ENCODE results near the gene DOHH. TPM values are rescaled to one million over a fixed set of nuclear protein-coding genes. Genes with fewer than 3 reads are reported as not detected.

The DOHH gene
- total and polyA plus RNA-seq, 4 donors: 7.8 to 21.5 (median 19.3) TPM

- ATAC-seq (ENCODE audit: insufficient read depth, low FRiP score) (no peak), DNase-seq (no peak)
- Histone ChIP-seq H3K9ac (ENCODE audit: insufficient read depth in 1 of 2, low read length in 2 of 2) (no peak overlapping the region), H3K9me3 (ENCODE audit: control insufficient read depth in 4 of 4, insufficient read depth in 3 of 4, low read length in 3 of 4) (peaks cover 0 to 3% (median 0%) of the 10 kb centered on the region in 4 donors), H3K27ac (ENCODE audit: low read depth in 1 of 2, low read length in 1 of 2) (no peak overlapping the region), H3K27me3 (ENCODE audit: control insufficient read depth in 3 of 3, insufficient read depth in 3 of 3, low read length in 2 of 3) (no peaks in the 10 kb centered on the region), H3K4me3 (no peak overlapping the region), H3K4me1 (ENCODE audit: control insufficient read depth in 5 of 5, insufficient read depth in 5 of 5, low read length in 5 of 5) (peaks cover 0 to 10% (median 4%) of the 10 kb centered on the region in 5 donors), H3K36me3 (ENCODE audit: control insufficient read depth in 4 of 4, insufficient read depth in 4 of 4, low read length in 4 of 4) (peaks cover 6 to 26% (median 12%) of the 10 kb centered on the region in 4 donors)
- WGBS, 2 donors: 94 to 96% methylated on average over 5 of the region's 5 CpGs
- no peak for TF ChIP-seq CTCF (IDR thresholded peaks at IDR 0.05; ENCODE audit: control extremely low read depth, extremely low read depth)
Measured at GRCh38 chr19:3497757-3498520, 2.5 kb downstream of the DOHH start.

- no peak for ATAC-seq (ENCODE audit: insufficient read depth, low FRiP score)
- Histone ChIP-seq H3K9ac (ENCODE audit: insufficient read depth in 1 of 2, low read length in 2 of 2) (no peak overlapping the region), H3K36me3 (ENCODE audit: control insufficient read depth in 4 of 4, insufficient read depth in 4 of 4, low read length in 4 of 4) (peaks cover 6 to 39% (median 12%) of the 10 kb centered on the region in 4 donors)
Measured at GRCh38 chr19:3496392-3497273, 3.8 kb downstream of the DOHH start.

GRCh38 chr19:3494559-3494958 lies 5.9 kb downstream of the DOHH start:
- Histone ChIP-seq H3K9me3 (ENCODE audit: control insufficient read depth in 4 of 4, insufficient read depth in 3 of 4, low read length in 3 of 4) (peaks cover 0 to 3% (median 0%) of the 10 kb centered on the region in 4 donors), H3K4me1 (ENCODE audit: control insufficient read depth in 5 of 5, insufficient read depth in 5 of 5, low read length in 5 of 5) (peaks cover 0 to under 1% (median 0%) of the 10 kb centered on the region in 5 donors), H3K9ac (ENCODE audit: insufficient read depth in 1 of 2, low read length in 2 of 2) (no peak overlapping the region), H3K36me3 (ENCODE audit: control insufficient read depth in 4 of 4, insufficient read depth in 4 of 4, low read length in 4 of 4) (peaks cover 6 to 52% (median 12%) of the 10 kb centered on the region in 4 donors), H3K4me3 (no peak overlapping the region), H3K27ac (ENCODE audit: low read depth in 1 of 2, low read length in 1 of 2) (no peak overlapping the region), H3K27me3 (ENCODE audit: control insufficient read depth in 3 of 3, insufficient read depth in 3 of 3, low read length in 2 of 3) (no peaks in the 10 kb centered on the region)
- DNase-seq (no peak), ATAC-seq (ENCODE audit: insufficient read depth, low FRiP score) (no peak)
- WGBS, 2 donors: 93 to 95% methylated on average over 18 of the region's 18 CpGs
- no peak for TF ChIP-seq CTCF (IDR thresholded peaks at IDR 0.05; ENCODE audit: control extremely low read depth, extremely low read depth)

More at GRCh38 chr19:3496392-3497273, 3.8 kb downstream of the DOHH start:
- TF ChIP-seq CTCF (IDR thresholded peaks at IDR 0.05; ENCODE audit: control extremely low read depth, extremely low read depth): no peak
- H3K4me3 ChIP-seq: no peak overlapping the region
- no peaks in the 10 kb centered on the region for H3K27me3 ChIP-seq (ENCODE audit: control insufficient read depth in 3 of 3, insufficient read depth in 3 of 3, low read length in 2 of 3)
- peaks cover 0 to 3% (median 0%) of the 10 kb centered on the region in 4 donors for H3K9me3 ChIP-seq (ENCODE audit: control insufficient read depth in 4 of 4, insufficient read depth in 3 of 4, low read length in 3 of 4)
- DNase-seq: no peak
- no peak overlapping the region for H3K27ac ChIP-seq (ENCODE audit: low read depth in 1 of 2, low read length in 1 of 2)
- H3K4me1 ChIP-seq (ENCODE audit: control insufficient read depth in 5 of 5, insufficient read depth in 5 of 5, low read length in 5 of 5): peaks cover 0 to 10% (median 4%) of the 10 kb centered on the region in 5 donors
- WGBS, 2 donors: 97 to 98% methylated on average over 32 of the region's 32 CpGs
